H54 (cell line): ENCODE data around the gene IFI44L.

Source experiments
- DNase-seq: peaks from one replicate; pipeline ENCODE4 v3.0.0; 2011; ENCODE audit warnings: low spot score, mixed read lengths; ENCODE audit not compliant: insufficient read length
- FAIRE-seq: peaks from 3 replicates; lab custom pipeline; 2011; peaks lifted over from hg19 to GRCh38; lab: Jason Lieb, UNC
- POLR2A ChIP-seq: IDR thresholded peaks from 2 replicates; pipeline ENCODE4 v1.6.1; 2011; ENCODE audit warnings: low read depth, mild to moderate bottlenecking, low read length

IFI44L gene

GRCh38 chr1:78619803-78620579 lies at the start of gene IFI44L:
Gene IFI44L, plus strand, starts transcription at chr1:78620448. Its CDS starts 7,468 bp downstream, at chr1:78627916.
- TF ChIP-seq POLR2A = no peak
- DNase-seq (no peak), FAIRE-seq (peak; percentile 95)

- DNase-seq = no peak
- no peak for FAIRE-seq
- TF ChIP-seq POLR2A = no peak
Observed at GRCh38 chr1:78570539-78570938, 49.7 kb upstream of the IFI44L start.

DNA sequence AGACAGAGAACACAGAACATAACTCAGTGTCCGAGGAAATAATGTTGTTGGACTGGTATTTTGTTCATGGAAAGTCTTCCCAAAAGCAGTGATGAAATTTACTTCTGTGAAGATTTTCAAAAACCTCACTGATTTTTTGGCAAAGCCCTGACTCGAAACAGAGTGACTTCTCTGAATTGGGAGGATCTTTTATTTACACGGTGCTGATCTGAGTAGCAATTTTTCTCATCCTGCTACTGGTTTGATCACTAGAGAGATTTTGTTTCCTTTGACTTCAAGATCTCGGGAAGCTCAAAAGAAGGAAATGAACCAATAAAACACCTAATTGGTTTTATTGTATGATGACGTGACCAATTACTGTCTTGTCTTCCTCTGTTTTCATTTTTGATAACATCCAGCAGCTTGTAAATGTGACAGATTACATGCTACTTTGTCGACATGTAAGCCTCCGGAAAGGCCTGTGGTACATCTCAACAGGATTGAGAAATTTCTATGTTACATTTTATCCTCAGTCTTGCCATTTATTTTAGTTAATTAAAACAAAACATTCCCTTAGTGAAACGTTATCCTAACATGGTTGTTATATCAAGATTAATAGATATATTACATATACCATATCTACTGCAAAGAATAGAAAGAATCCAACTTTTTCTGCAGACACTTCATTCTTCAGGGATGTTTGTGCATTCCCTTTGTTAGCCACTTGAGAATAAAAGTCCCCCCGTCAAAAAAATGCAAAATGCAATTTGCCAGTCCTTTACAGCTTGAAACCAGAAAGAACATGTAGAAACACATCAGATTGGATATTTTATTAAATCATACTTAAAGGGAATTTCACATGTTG lies 42.8 kb upstream of the IFI44L start:
- FAIRE-seq = peak; percentile 45
- no peak for TF ChIP-seq POLR2A
- DNase-seq = no peak

DNA sequence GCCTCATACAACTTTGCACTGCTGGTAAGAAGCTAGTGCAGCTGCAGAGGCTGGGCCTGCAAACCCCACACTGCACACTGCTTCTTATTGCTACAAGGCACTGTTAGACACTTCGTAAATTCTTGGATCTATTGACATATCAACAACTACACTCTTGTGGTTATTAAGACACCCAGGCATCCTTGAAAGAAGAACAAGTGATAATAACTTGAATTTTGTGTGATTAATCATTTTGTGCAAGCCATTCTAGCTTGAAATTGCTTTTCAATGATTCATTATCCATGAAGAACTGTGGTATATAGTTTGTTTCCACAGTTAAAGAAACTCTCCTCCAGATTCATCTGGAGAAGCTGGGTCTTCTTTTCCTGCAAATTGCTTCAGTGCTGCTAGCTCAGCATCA lies 33.7 kb upstream of the IFI44L start:
- TF ChIP-seq POLR2A = no peak
- no peak for FAIRE-seq
- DNase-seq = no peak

DNA sequence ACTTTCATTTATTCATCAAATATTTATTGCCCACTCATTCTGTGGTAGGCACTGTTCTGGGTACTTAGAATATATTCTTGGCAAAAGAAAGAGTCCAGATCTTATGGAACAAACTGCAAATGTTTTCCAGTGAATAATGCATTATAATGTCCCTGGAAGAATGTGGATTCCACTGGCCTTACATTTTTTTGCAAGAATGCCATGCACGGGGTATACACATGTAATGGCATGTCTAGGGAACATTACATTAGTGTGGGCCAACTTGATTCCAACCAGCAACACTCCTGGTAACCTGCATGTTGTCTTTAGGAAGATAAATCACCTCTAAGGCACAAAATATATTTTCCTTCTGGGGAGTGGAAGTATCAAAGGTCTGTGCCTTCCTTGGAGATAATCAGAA lies 33.0 kb upstream of the IFI44L start:
- no peak for TF ChIP-seq POLR2A
- DNase-seq (no peak), FAIRE-seq (peak; percentile 6)

- TF ChIP-seq POLR2A = no peak
- no peak for DNase-seq
- FAIRE-seq = no peak
Observed at GRCh38 chr1:78591971-78592370, 28.3 kb upstream of the IFI44L start.

GRCh38 chr1:78599294-78599693 lies 21.0 kb upstream of the IFI44L start:
- no peak for TF ChIP-seq POLR2A
- FAIRE-seq (no peak), DNase-seq (no peak)

GRCh38 chr1:78601068-78601467 lies 19.2 kb upstream of the IFI44L start:
- DNase-seq (no peak), FAIRE-seq (no peak)
- no peak for TF ChIP-seq POLR2A

- TF ChIP-seq POLR2A = no peak
- DNase-seq (no peak), FAIRE-seq (no peak)
Observed at GRCh38 chr1:78603206-78603605, 17.0 kb upstream of the IFI44L start.

- FAIRE-seq (no peak), DNase-seq (no peak)
- no peak for TF ChIP-seq POLR2A
Observed at GRCh38 chr1:78604643-78605042, 15.6 kb upstream of the IFI44L start.

DNA sequence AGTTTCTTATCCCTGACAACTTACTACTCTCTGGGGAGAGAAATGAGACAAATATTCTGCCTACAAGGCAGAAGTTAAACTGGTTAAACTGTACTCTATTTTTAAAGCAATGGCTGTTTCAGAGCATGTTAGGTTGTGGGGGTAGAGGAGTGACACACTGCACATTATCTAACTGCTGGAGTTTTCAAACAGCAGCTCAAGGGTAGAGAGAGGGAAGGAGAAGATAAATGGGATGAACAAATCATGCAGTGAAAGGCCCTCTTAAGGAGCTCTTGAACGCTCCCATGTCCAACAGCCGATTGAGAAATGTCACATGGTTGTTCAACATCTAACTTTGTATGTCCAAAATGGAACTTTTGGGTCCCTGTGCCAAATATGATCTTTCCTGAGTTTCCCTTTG lies 14.0 kb upstream of the IFI44L start:
- TF ChIP-seq POLR2A = no peak
- DNase-seq (no peak), FAIRE-seq (no peak)

DNA sequence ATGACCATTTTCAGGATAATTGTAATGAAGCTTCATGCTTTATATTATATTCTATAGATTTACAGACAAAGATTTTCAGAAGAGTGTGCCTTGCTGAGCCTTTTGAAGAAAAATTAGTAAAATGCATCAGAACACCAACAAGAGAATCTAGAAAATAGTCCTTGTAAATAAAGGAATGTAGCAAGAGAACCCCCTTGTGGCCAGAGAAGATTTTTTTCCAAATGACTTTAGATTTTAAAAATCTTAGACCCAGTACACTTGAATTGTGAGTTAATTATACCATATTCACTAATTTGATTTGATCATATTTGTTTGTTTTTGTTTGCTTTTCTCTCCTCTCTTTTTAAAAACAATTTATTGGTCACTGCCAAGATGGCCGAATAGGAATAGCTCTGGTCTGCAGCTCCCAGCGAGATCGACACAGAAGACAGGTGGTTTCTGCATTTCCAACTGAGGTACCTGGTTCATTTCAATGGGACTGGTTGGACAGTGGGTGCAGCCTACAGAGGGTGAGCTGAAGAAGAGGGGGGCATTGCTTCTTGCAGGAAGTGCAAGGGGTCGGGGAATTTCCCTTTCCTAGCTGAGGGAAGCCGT lies 12.8 kb upstream of the IFI44L start:
- DNase-seq = no peak
- TF ChIP-seq POLR2A = no peak
- peak; percentile 65 for FAIRE-seq

DNA sequence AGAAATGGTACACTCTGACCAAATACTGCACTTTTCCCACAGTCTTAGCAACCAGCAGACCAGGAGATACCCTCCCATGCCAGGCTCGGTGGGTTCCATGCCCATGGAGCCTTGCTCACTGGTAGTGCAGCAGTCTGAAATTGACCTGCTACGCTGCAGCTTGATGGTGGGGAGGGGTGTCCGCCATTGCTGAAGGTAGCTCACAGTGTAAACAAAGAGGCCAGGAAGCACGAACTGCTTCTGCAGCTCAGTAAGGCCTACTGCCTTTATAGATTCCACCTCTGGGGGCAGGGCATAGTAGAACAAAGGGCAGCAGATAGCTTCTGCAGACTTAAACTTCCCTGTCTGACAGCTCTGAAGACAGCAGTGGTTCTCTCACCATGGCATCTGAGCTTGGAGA lies 12.3 kb upstream of the IFI44L start:
- DNase-seq (no peak), FAIRE-seq (no peak)
- TF ChIP-seq POLR2A = no peak

DNA sequence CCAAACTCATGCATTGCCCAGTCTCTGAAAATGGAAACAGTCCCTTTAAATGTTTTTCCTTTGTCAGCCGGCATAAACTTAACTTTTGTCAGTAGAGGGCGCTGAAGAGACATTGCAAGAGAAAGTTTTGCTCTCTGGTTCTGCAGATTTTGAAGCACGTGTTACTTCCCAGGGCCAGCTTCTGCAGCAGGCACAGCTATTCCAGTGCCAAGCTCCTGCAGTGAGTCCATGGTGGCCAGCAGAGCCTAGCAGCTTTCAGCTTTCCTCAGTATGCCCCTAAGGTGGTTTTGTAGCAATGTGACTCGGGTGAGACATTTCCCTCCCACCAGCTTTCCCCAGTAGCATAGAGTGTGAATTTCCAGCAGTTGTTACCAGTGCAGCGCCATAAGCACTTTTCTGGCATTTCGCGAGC lies 2.6 kb upstream of the IFI44L start:
- FAIRE-seq = peak; percentile 97
- peak; percentile 19 for DNase-seq
- TF ChIP-seq POLR2A = no peak

DNA sequence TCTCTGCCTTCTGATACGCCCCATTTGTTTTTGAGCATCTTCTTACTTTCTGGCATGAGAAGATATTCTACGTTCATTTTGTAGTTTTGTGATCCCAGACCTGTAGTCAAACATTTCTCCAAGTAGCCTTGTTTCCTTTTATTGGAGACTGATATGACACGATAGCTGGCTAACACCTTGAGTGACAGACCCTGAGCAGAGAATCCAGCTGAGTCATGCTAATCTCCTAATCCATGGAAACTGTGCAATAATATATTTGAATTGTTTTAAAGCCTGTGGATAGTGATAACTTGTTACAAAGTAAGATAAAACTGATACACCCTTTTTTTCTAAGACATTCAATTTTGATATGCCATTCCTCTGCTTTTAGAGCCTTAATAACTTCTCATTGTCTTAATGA lies 1.2 kb upstream of the IFI44L start:
- FAIRE-seq = no peak
- no peak for DNase-seq
- no peak for TF ChIP-seq POLR2A
